GM12878 (cell line): ENCODE data around the gene SESTD1. TPM values are rescaled to one million over a fixed set of nuclear protein-coding genes. Genes with fewer than 3 reads are reported as not detected.
A peak's percentile ranks its signal among the peaks of the same experiment; 100 is the strongest.

Source experiments
- ATAC-seq: fragments of 200-7000 bp; cut with Tn5 transposase; 3 replicates; pipeline ENCODE4 v1.9.1; 2020; ENCODE audit warnings: mild to moderate bottlenecking, moderate library complexity
- BruUV-seq: library from RNA; stranded (reverse); fragments of 400-500 nt; replicated peaks from 2 replicates; lab custom pipeline; 2021; lab: Mats Ljungman, UMichigan
- CTCF ChIA-PET: fragments of 300-600 bp; sonication (Branson Sonifier 250); formaldehyde crosslinking; extraction: SDS; loops from one replicate; lab custom pipeline; 2021; ENCODE audit warnings: inconsistent platforms; lab: Yijun Ruan, JAX
- POLR2A ChIA-PET: fragments of 350-600 bp; formaldehyde crosslinking; extraction: SDS; loops from one replicate; lab custom pipeline; 2021; ENCODE audit warnings: inconsistent platforms; lab: Charles Lee
- RAD21 ChIA-PET: fragments of 300-600 bp; sonication (Branson Sonifier 250); formaldehyde crosslinking; loops from one replicate; lab custom pipeline; 2023; ENCODE audit warnings: antibody characterized with exemption; ENCODE audit not compliant: unreplicated experiment; lab: Charles Lee
- SMC1A ChIA-PET: fragments of 300-600 bp; sonication (Branson Sonifier 250); formaldehyde crosslinking; loops from one replicate; lab custom pipeline; 2023; ENCODE audit not compliant: unreplicated experiment, uncharacterized antibody; lab: Charles Lee
- DNase-seq: peaks from one replicate; pipeline ENCODE4 v3.0.0-alpha.2; 2011; ENCODE audit warnings: low read depth, low spot score
- FAIRE-seq: peaks from 3 replicates; lab custom pipeline; 2011; peaks lifted over from hg19 to GRCh38; lab: Jason Lieb, UNC
- H2AFZ ChIP-seq: 2 replicates; pipeline ENCODE4 v1.6.0; 2011; ENCODE audit warnings: low read depth, low read length, control low read depth; ENCODE audit not compliant: control insufficient read depth
- H3K27ac ChIP-seq: 2 replicates; pipeline ENCODE4 v1.5.1; 2011; ENCODE audit warnings: control low read depth; ENCODE audit not compliant: control insufficient read depth, insufficient read depth
- H3K27me3 ChIP-seq, 2 experiments: replicated peaks in 1 of 2; 2 replicates each; pipeline versions ENCODE4 v1.6.0 to v1.6.1; 2011; ENCODE audit warnings: low read length in 1 of 2; ENCODE audit not compliant: control insufficient read depth in 2 of 2, insufficient read depth in 2 of 2
- H3K36me3 ChIP-seq, 2 experiments: 2 replicates each; pipeline ENCODE4 v1.5.1; 2011; ENCODE audit warnings: low read length in 1 of 2; ENCODE audit not compliant: control insufficient read depth in 2 of 2, insufficient read depth in 2 of 2
- H3K4me1 ChIP-seq: 2 replicates; pipeline ENCODE4 v1.6.1; 2011; ENCODE audit warnings: mild to moderate bottlenecking, low read length, moderate library complexity, mixed read lengths; ENCODE audit not compliant: control insufficient read depth, insufficient read depth
- H3K4me2 ChIP-seq: 2 replicates; pipeline ENCODE4 v1.6.0; 2011; ENCODE audit warnings: control low read depth; ENCODE audit not compliant: control insufficient read depth, insufficient read depth
- H3K4me3 ChIP-seq: fragments of 200-600 bp; sonication (generic); 2 replicates; pipeline ENCODE4 v1.5.1; 2016
- H3K79me2 ChIP-seq: 2 replicates; pipeline ENCODE4 v1.6.0; 2011; ENCODE audit warnings: low read length; ENCODE audit not compliant: control insufficient read depth, insufficient read depth
- H3K9ac ChIP-seq: 2 replicates; pipeline ENCODE4 v1.8.0; 2011; ENCODE audit warnings: low read length, control low read depth, mixed read lengths; ENCODE audit not compliant: control insufficient read depth, insufficient read depth
- H3K9me3 ChIP-seq: replicated peaks from 3 replicates; pipeline ENCODE4 v1.5.1; 2011; ENCODE audit warnings: mild to moderate bottlenecking, low read length; ENCODE audit not compliant: control insufficient read depth, insufficient read depth
- H4K20me1 ChIP-seq: 2 replicates; pipeline ENCODE4 v1.6.0; 2011; ENCODE audit not compliant: control insufficient read depth, insufficient read depth
- POU2F2 ChIP-seq: IDR thresholded peaks from 3 replicates; pipeline ENCODE4 v1.6.1; 2011; ENCODE audit warnings: low read depth, mild to moderate bottlenecking, low read length, borderline replicate concordance
- RAD21 ChIP-seq: IDR thresholded peaks from 2 replicates; pipeline ENCODE4 v1.6.1; 2011; ENCODE audit warnings: mild to moderate bottlenecking, low read depth, low read length, moderate library complexity; ENCODE audit not compliant: insufficient read depth
- RUNX3 ChIP-seq: IDR thresholded peaks from 2 replicates; pipeline ENCODE4 v1.6.1; 2012; ENCODE audit warnings: low read length, inconsistent platforms
- SMC3 ChIP-seq: IDR thresholded peaks from 2 replicates; pipeline ENCODE4 v1.6.1; 2011; ENCODE audit warnings: low read length, improper control_type of control experiment, borderline replicate concordance
- TBL1XR1 ChIP-seq: IDR thresholded peaks from 2 replicates; pipeline ENCODE4 v1.6.1; 2012; ENCODE audit warnings: low read depth, low read length, improper control_type of control experiment
- YY1 ChIP-seq: IDR thresholded peaks from 2 replicates; pipeline ENCODE4 v1.6.1; 2011; ENCODE audit warnings: low read depth, mild to moderate bottlenecking, low read length
- ZBTB40 ChIP-seq: fragments of 450-650 bp; IDR thresholded peaks from 2 replicates; pipeline ENCODE4 v1.6.1; 2016; ENCODE audit warnings: mild to moderate bottlenecking, moderate library complexity, borderline replicate concordance
- WGBS: methylation state at CpG from one replicate; pipeline ENCODE4 v1.1.6; 2016; ENCODE audit warnings: low lambda C conversion rate; ENCODE audit not compliant: insufficient replicate concordance, insufficient coverage; ENCODE audit errors: missing lambda C conversion rate; 5-methylcytosine and 5-hydroxymethylcytosine counted together
- in situ Hi-C: fragments of 300-500 bp; cut with MboI; formaldehyde crosslinking; loops from 9 replicates; pipeline ENCODE4 v1.14.3; 2018; ENCODE audit warnings: mixed read lengths
- intact Hi-C: fragments of 100-400 bp; cut with micrococcal nuclease; formaldehyde crosslinking; loops from one replicate; pipeline ENCODE4 v1.14.2; 2022; ENCODE audit not compliant: unreplicated experiment
- polyA plus RNA-seq, 11 experiments: library from polyadenylated mRNA; depleted of rRNA in 4 of 11; unstranded in 6 of 11; stranded (reverse) in 5 of 11; fragments of >200 nt; fragmentation: Nextera tagmentation in 4 of 11; fragmentation: Illumina TruSeq in 1 of 11; extraction: Ambion mirVana in 4 of 11; extraction: Trizol in 1 of 11; gene quantifications; 1 replicate in 1 of 11; 2 replicates in 10 of 11; pipeline versions ENCODE4 v1.2.1 to v1.2.3, GENCODE V29; 2011 to 2016; ENCODE audit warnings: inconsistent platforms in 2 of 11, missing spikeins in 2 of 11, low read depth in 1 of 11
- total RNA-seq, 4 experiments: library from RNA; depleted of rRNA in 3 of 4; stranded (reverse); fragments of >200 nt in 3 of 4; fragmentation: Illumina TruSeq in 1 of 4; extraction: Trizol in 1 of 4; gene quantifications; 2 replicates each; pipeline versions ENCODE4 v1.2.1 to v1.2.3, GENCODE V29; 2013 to 2021
- TF ChIP-seq, protein P1 (sequence below), 3 experiments: IDR thresholded peaks in 2 of 3; conservative IDR thresholded peaks in 1 of 3; 2 replicates each; pipeline ENCODE4 v1.5.1; 2011; ENCODE audit warnings: low read depth in 3 of 3, low read length in 3 of 3, mild to moderate bottlenecking in 3 of 3, control low read depth in 2 of 3, moderate library complexity in 2 of 3, inconsistent platforms in 1 of 3, mixed read lengths in 1 of 3; ENCODE audit not compliant: control insufficient read depth in 2 of 3, insufficient read depth in 1 of 3; ENCODE audit errors: extremely low read depth in 1 of 3
- TF ChIP-seq, protein P2 (sequence below): fragments of 450-650 bp; IDR thresholded peaks from 2 replicates; pipeline ENCODE4 v1.6.1; 2017; ENCODE audit warnings: mild to moderate bottlenecking, low read depth, inconsistent platforms; ENCODE audit not compliant: poor library complexity, severe bottlenecking

The SESTD1 gene
- total and polyA plus RNA-seq, 10 of the 15 experiments (the other 5 are each of a cell fraction or from before 2014, with no cell fraction given): 4.4 to 22.7 (median 9.5) TPM

- peak; percentile 92 for FAIRE-seq
- CTCF ChIA-PET: interaction anchor here (0.6 to 4.7 kb wide), 39 partner anchors 8 to 827 kb away, joined by 3 to 46 read pairs (median 4); no protein-coding TSS in a partner anchor
- peak; percentile 94 for ATAC-seq
- peak; percentile 20 for DNase-seq
- no peak overlapping the region for H3K4me2 ChIP-seq
- no peaks in the 10 kb centered on the region for H3K9me3 ChIP-seq
- intact Hi-C loops (loop anchor here (1.0 to 5.0 kb wide), 5 partner anchors 20 to 533 kb away; no protein-coding TSS in a partner anchor), in situ Hi-C loops (loop anchor here (25.0 kb wide), 1 partner anchor 543 kb away; no protein-coding TSS in a partner anchor)
- no peak overlapping the region for H3K4me3 ChIP-seq
- no peak overlapping the region for H2AFZ ChIP-seq
- WGBS: 55% methylated on average over 4 of the region's 4 CpGs
- no peaks in the 10 kb centered on the region for H4K20me1 ChIP-seq
- SMC1A ChIA-PET: interaction anchor here (0.6 to 2.5 kb wide), 25 partner anchors 8 to 331 kb away, joined by 3 to 12 read pairs (median 3); no protein-coding TSS in a partner anchor
- H3K4me1 ChIP-seq: no peaks in the 10 kb centered on the region
- H3K9ac ChIP-seq: no peak overlapping the region
- no peaks in the 10 kb centered on the region for H3K27me3 ChIP-seq
- no TSS peak for BruUV-seq
- POLR2A ChIA-PET: interaction anchor here (0.6 kb wide), 1 partner anchor 197 kb away, joined by 3 read pairs; no protein-coding TSS in a partner anchor
- no peaks in the 10 kb centered on the region for H3K36me3 ChIP-seq
- RAD21 ChIA-PET: interaction anchor here (0.6 to 2.5 kb wide), 12 partner anchors 20 to 222 kb away, joined by 3 to 19 read pairs (median 4); no protein-coding TSS in a partner anchor
- H3K79me2 ChIP-seq: no peaks in the 10 kb centered on the region
- no peak overlapping the region for H3K27ac ChIP-seq
- peak; percentile 98 for TF ChIP-seq RAD21
- TF ChIP-seq RUNX3: peak; percentile 52; the same call in 1 of the 2 replicates
- peak; percentile 83 for TF ChIP-seq SMC3
- no peak for TF ChIP-seq TBL1XR1
- TF ChIP-seq, protein P1, sequence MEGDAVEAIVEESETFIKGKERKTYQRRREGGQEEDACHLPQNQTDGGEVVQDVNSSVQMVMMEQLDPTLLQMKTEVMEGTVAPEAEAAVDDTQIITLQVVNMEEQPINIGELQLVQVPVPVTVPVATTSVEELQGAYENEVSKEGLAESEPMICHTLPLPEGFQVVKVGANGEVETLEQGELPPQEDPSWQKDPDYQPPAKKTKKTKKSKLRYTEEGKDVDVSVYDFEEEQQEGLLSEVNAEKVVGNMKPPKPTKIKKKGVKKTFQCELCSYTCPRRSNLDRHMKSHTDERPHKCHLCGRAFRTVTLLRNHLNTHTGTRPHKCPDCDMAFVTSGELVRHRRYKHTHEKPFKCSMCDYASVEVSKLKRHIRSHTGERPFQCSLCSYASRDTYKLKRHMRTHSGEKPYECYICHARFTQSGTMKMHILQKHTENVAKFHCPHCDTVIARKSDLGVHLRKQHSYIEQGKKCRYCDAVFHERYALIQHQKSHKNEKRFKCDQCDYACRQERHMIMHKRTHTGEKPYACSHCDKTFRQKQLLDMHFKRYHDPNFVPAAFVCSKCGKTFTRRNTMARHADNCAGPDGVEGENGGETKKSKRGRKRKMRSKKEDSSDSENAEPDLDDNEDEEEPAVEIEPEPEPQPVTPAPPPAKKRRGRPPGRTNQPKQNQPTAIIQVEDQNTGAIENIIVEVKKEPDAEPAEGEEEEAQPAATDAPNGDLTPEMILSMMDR (IDR thresholded peaks at IDR 0.05 in 2 of 3, conservative IDR thresholded peaks at IDR 0.05 in 1 of 3; ENCODE audit: control insufficient read depth in 2 of 3, extremely low read depth in 1 of 3, insufficient read depth in 1 of 3, low read depth in 3 of 3, low read length in 3 of 3): peak; percentile 85 to 94 (median 94); a peak in 5 of 6 replicates
- TF ChIP-seq POU2F2: no peak
- no peak for TF ChIP-seq ZBTB40
- TF ChIP-seq, protein P2, sequence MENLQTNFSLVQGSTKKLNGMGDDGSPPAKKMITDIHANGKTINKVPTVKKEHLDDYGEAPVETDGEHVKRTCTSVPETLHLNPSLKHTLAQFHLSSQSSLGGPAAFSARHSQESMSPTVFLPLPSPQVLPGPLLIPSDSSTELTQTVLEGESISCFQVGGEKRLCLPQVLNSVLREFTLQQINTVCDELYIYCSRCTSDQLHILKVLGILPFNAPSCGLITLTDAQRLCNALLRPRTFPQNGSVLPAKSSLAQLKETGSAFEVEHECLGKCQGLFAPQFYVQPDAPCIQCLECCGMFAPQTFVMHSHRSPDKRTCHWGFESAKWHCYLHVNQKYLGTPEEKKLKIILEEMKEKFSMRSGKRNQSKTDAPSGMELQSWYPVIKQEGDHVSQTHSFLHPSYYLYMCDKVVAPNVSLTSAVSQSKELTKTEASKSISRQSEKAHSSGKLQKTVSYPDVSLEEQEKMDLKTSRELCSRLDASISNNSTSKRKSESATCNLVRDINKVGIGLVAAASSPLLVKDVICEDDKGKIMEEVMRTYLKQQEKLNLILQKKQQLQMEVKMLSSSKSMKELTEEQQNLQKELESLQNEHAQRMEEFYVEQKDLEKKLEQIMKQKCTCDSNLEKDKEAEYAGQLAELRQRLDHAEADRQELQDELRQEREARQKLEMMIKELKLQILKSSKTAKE: peak; percentile 33
- TF ChIP-seq YY1: peak; percentile 85
Observed at GRCh38 chr2:179218848-179219594, 45.6 kb downstream of the SESTD1 start.
